PC-9 (cell line): ENCODE measurements around the gene TEX26. TPM values are rescaled to one million over a fixed set of nuclear protein-coding genes. Genes with fewer than 3 reads are reported as not detected.
A peak's percentile ranks its signal among the peaks of the same experiment; 100 is the strongest.

Experiments
- BruUV-seq: library from RNA; stranded (reverse); fragments of 400-500 nt; replicated peaks from 2 replicates; lab custom pipeline; 2021; lab: Mats Ljungman, UMichigan
- CTCF ChIA-PET: fragments of 300-600 bp; sonication (Branson Sonifier 250); formaldehyde crosslinking; loops from one replicate; lab custom pipeline; 2022; ENCODE audit warnings: antibody characterized with exemption; lab: Charles Lee
- POLR2A ChIA-PET: fragments of 300-600 bp; sonication (Branson Sonifier 250); formaldehyde crosslinking; loops from one replicate; lab custom pipeline; 2022; ENCODE audit warnings: antibody characterized with exemption; ENCODE audit not compliant: unreplicated experiment; lab: Charles Lee
- DNase-seq, 2 experiments: peaks; one replicate each; pipeline versions ENCODE4 v3.0.0 to v3.0.0-alpha.2; 2015 to 2022; ENCODE audit warnings: mixed read lengths in 1 of 2
- H2AFZ ChIP-seq: fragments of 200-600 bp; sonication (generic); 2 replicates; pipeline ENCODE4 v1.8.1; 2017; ENCODE audit warnings: antibody characterized with exemption
- H3F3A ChIP-seq: fragments of 200-600 bp; sonication (generic); 2 replicates; pipeline ENCODE4 v1.8.1; 2017; ENCODE audit warnings: antibody characterized with exemption, mild to moderate bottlenecking, low read depth; ENCODE audit not compliant: insufficient read depth
- H3K27ac ChIP-seq: fragments of 200-600 bp; sonication (generic); 2 replicates; pipeline ENCODE4 v1.6.1; 2016; ENCODE audit warnings: mixed run types
- H3K27me3 ChIP-seq: fragments of 200-600 bp; sonication (generic); 2 replicates; pipeline ENCODE4 v1.6.1; 2016; ENCODE audit warnings: low read depth, mixed run types; ENCODE audit not compliant: insufficient read depth
- H3K36me3 ChIP-seq: fragments of 200-600 bp; sonication (generic); 2 replicates; pipeline ENCODE4 v1.6.1; 2016; ENCODE audit warnings: low read depth, mixed run types
- H3K4me1 ChIP-seq: fragments of 200-600 bp; sonication (generic); replicated peaks from 2 replicates; pipeline ENCODE4 v1.6.1; 2016; ENCODE audit warnings: mixed run types; ENCODE audit not compliant: insufficient read depth
- H3K4me2 ChIP-seq: fragments of 200-600 bp; sonication (generic); 2 replicates; pipeline ENCODE4 v1.6.1; 2017; ENCODE audit warnings: mixed run types
- H3K4me3 ChIP-seq: fragments of 200-600 bp; sonication (generic); 2 replicates; pipeline ENCODE4 v1.6.1; 2016; ENCODE audit warnings: mixed run types
- H3K79me2 ChIP-seq: fragments of 200-600 bp; sonication (generic); 2 replicates; pipeline ENCODE4 v1.6.1; 2017; ENCODE audit warnings: low read depth, mixed run types
- H3K9me2 ChIP-seq: fragments of 200-600 bp; sonication (generic); 2 replicates; pipeline ENCODE4 v1.8.1; 2017; ENCODE audit warnings: mild to moderate bottlenecking; ENCODE audit not compliant: insufficient read depth
- H3K9me3 ChIP-seq: fragments of 200-600 bp; sonication (generic); 2 replicates; pipeline ENCODE4 v1.8.1; 2016; ENCODE audit warnings: low read depth; ENCODE audit not compliant: insufficient read depth
- H4K20me1 ChIP-seq: fragments of 200-600 bp; sonication (generic); 2 replicates; pipeline ENCODE4 v1.8.1; 2017; ENCODE audit not compliant: insufficient read depth
- EZH2 ChIP-seq: fragments of 200-600 bp; sonication (generic); IDR thresholded peaks from 2 replicates; pipeline ENCODE4 v1.8.0; 2017; ENCODE audit warnings: antibody characterized with exemption, low read depth
- intact Hi-C: fragments of 100-400 bp; cut with micrococcal nuclease; formaldehyde crosslinking; loops from one replicate; pipeline ENCODE4 v1.10.0; 2022; ENCODE audit not compliant: unreplicated experiment
- total RNA-seq: library from RNA; stranded (reverse); gene quantifications from 2 replicates; pipeline ENCODE4 v1.2.3, GENCODE V29; 2021
- TF ChIP-seq, protein P1 (sequence below): fragments of 200-600 bp; sonication (generic); conservative IDR thresholded peaks from 2 replicates; pipeline ENCODE4 v1.6.1; 2017; ENCODE audit warnings: mixed run types, antibody characterized with exemption, mild to moderate bottlenecking, moderate library complexity

Gene TEX26
- total RNA-seq, 1 experiment from 2014 or later: not detected

DNA sequence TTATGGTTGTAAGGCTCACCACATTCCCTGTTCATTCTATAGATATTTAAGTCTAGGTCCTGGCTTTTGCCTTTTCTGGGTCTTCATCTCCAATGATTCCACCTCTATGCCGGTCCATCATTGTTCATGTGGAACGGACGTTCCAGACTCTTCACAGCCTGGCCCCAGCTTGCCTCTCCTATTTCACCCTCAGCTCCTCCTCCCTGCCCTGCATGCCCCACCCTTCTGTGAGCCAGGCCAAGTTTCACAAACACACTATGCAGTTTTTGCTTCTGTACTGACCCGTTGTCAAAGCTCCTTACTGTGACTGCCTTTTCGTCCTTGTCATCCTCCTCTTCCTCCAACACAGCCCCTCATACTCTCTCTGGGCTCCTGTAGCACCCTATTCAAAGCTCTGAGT is 31.3 kb downstream of the TEX26 start:
- peaks cover 10% of the 10 kb centered on the region for H3K9me3 ChIP-seq
- H4K20me1 ChIP-seq: no peaks in the 10 kb centered on the region
- no peak overlapping the region for H3K27ac ChIP-seq
- H3K4me3 ChIP-seq: no peak overlapping the region
- peak in 1 of 2 experiments; percentile 14 for DNase-seq
- H3K79me2 ChIP-seq: no peaks in the 10 kb centered on the region
- H3K4me1 ChIP-seq: 0 out of 2 replicates have a peak, but pooled peaks cover 4% of the 10 kb centered on the region
- H3F3A ChIP-seq: no peaks in the 10 kb centered on the region
- BruUV-seq: no TSS peak
- H3K27me3 ChIP-seq: no peaks in the 10 kb centered on the region; the same call in 1 of the 2 replicates
- no peak for TF ChIP-seq EZH2
- TF ChIP-seq, protein P1, sequence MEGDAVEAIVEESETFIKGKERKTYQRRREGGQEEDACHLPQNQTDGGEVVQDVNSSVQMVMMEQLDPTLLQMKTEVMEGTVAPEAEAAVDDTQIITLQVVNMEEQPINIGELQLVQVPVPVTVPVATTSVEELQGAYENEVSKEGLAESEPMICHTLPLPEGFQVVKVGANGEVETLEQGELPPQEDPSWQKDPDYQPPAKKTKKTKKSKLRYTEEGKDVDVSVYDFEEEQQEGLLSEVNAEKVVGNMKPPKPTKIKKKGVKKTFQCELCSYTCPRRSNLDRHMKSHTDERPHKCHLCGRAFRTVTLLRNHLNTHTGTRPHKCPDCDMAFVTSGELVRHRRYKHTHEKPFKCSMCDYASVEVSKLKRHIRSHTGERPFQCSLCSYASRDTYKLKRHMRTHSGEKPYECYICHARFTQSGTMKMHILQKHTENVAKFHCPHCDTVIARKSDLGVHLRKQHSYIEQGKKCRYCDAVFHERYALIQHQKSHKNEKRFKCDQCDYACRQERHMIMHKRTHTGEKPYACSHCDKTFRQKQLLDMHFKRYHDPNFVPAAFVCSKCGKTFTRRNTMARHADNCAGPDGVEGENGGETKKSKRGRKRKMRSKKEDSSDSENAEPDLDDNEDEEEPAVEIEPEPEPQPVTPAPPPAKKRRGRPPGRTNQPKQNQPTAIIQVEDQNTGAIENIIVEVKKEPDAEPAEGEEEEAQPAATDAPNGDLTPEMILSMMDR: no peak
- 0 out of 2 replicates have a peak overlapping the region, but pooled peaks have one; percentile 45 for H2AFZ ChIP-seq
- intact Hi-C loops: no loop called here
- no peaks in the 10 kb centered on the region for H3K9me2 ChIP-seq
- H3K4me2 ChIP-seq: peak overlapping the region; percentile 43; the same call in 1 of the 2 replicates
- CTCF ChIA-PET: no interaction called here
- POLR2A ChIA-PET: no interaction called here
- no peaks in the 10 kb centered on the region for H3K36me3 ChIP-seq

DNA sequence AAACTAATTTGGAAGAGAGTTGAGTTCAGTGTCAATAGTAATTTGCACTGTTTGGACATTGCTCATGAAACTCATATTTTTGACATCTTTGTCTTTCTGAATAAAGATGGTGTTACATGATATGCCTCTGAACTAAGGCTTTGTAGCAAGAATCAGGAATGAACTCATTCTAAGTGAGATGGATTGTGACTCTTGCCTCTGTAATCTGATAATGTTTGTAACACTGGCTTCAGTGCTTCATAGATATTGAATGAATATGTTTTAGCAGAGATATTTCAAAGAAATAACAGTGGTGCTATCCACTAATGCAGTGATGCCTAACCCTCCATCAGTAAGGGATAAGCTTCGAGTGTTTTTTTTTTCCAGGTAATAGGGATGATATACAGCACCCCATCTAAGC is 32.9 kb downstream of the TEX26 start:
- TF ChIP-seq EZH2: no peak
- TF ChIP-seq, protein P1: no peak
- DNase-seq: no peak
- ChIA-PET CTCF (no interaction called here), POLR2A (no interaction called here)
- no peaks in the 10 kb centered on the region; the same call in 1 of the 2 replicates for H3K27me3 ChIP-seq
- no TSS peak for BruUV-seq
- H3K4me3 ChIP-seq: no peak overlapping the region
- no peaks in the 10 kb centered on the region for H3K36me3 ChIP-seq
- no peaks in the 10 kb centered on the region for H4K20me1 ChIP-seq
- no peak overlapping the region for H3K4me2 ChIP-seq
- H3K9me2 ChIP-seq: no peaks in the 10 kb centered on the region
- no peaks in the 10 kb centered on the region for H3F3A ChIP-seq
- 0 out of 2 replicates have a peak, but pooled peaks cover 4% of the 10 kb centered on the region for H3K4me1 ChIP-seq
- intact Hi-C loops: no loop called here
- H2AFZ ChIP-seq: no peak overlapping the region
- no peaks in the 10 kb centered on the region for H3K79me2 ChIP-seq
- H3K9me3 ChIP-seq: no peaks in the 10 kb centered on the region
- H3K27ac ChIP-seq: no peak overlapping the region

DNA sequence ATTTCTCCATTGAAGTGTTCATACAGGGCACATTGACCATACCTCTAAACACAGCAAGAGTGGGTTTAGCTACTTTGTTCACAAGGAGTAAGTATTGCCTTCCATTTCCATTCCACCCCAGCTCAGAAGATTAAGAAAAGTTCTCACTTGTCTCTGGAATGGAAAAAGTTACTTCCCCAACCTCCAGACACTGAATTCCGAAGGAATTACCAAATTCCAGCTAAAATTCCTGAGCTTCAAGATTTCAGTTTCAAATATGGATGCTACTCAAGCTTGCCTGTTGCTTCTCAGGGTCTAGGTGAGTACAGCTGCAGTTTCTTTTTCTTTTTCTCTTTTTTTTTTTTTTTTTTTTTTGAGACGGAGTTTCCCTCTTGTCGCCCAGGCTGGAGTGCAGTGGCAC is 33.6 kb downstream of the TEX26 start:
- POLR2A ChIA-PET: no interaction called here

More for the DNA sequence above, 33.6 kb downstream of the TEX26 start:
- intact Hi-C loops: no loop called here
- Histone ChIP-seq H3K36me3 (no peaks in the 10 kb centered on the region), H3K4me2 (no peak overlapping the region), H2AFZ (no peak overlapping the region), H3F3A (no peaks in the 10 kb centered on the region), H3K4me1 (0 out of 2 replicates have a peak, but pooled peaks cover 4% of the 10 kb centered on the region), H3K4me3 (no peak overlapping the region), H3K79me2 (no peaks in the 10 kb centered on the region), H4K20me1 (no peaks in the 10 kb centered on the region), H3K9me2 (no peaks in the 10 kb centered on the region), H3K27ac (no peak overlapping the region), H3K27me3 (no peaks in the 10 kb centered on the region; the same call in 1 of the 2 replicates), H3K9me3 (no peaks in the 10 kb centered on the region)
- no TSS peak for BruUV-seq
- DNase-seq: no peak
- no peak for TF ChIP-seq EZH2
- TF ChIP-seq, protein P1: no peak
- CTCF ChIA-PET: no interaction called here
